H9 (cell line): ENCODE data around the gene TMEM39B. TPM values are rescaled to one million over a fixed set of nuclear protein-coding genes. Genes with fewer than 3 reads are reported as not detected.

Experiments used
- DNase-seq: peaks from one replicate; pipeline ENCODE4 v3.0.0-alpha.2; 2017
- H2AFZ ChIP-seq: one replicate; pipeline ENCODE4 v1.6.1; 2013; ENCODE audit warnings: mild to moderate bottlenecking, low read length, control low read depth, moderate library complexity
- H2AK5ac ChIP-seq: 2 replicates; pipeline ENCODE4 v1.6.1; 2013; ENCODE audit warnings: low read length, control low read depth, mixed read lengths; ENCODE audit not compliant: insufficient read length
- H2BK120ac ChIP-seq: one replicate; pipeline ENCODE4 v1.6.1; 2013; ENCODE audit warnings: low read depth, mild to moderate bottlenecking, low read length, control low read depth, inconsistent platforms; ENCODE audit not compliant: poor library complexity, severe bottlenecking
- H2BK12ac ChIP-seq: 2 replicates; pipeline ENCODE4 v1.6.1; 2013; ENCODE audit warnings: low read length, control low read depth, mixed read lengths, low read depth; ENCODE audit not compliant: insufficient read length
- H2BK15ac ChIP-seq: 2 replicates; pipeline ENCODE4 v1.6.1; 2013; ENCODE audit warnings: low read depth, low read length, control low read depth
- H2BK20ac ChIP-seq: one replicate; pipeline ENCODE4 v1.6.1; 2013; ENCODE audit warnings: low read depth, mild to moderate bottlenecking, low read length, control low read depth, inconsistent platforms; ENCODE audit not compliant: poor library complexity, severe bottlenecking
- H2BK5ac ChIP-seq: 2 replicates; pipeline ENCODE4 v1.6.1; 2013; ENCODE audit warnings: low read length, control low read depth, mixed read lengths; ENCODE audit not compliant: insufficient read length
- H3K14ac ChIP-seq: 2 replicates; pipeline ENCODE4 v1.6.1; 2013; ENCODE audit warnings: low read length, control low read depth; ENCODE audit not compliant: insufficient read depth
- H3K18ac ChIP-seq: 2 replicates; pipeline ENCODE4 v1.6.1; 2013; ENCODE audit warnings: low read depth, mild to moderate bottlenecking, mixed read lengths, low read length, control low read depth; ENCODE audit not compliant: insufficient read length
- H3K23ac ChIP-seq: 2 replicates; pipeline ENCODE4 v1.6.1; 2013; ENCODE audit warnings: low read length, control low read depth, mixed read lengths, low read depth; ENCODE audit not compliant: insufficient read length
- H3K23me2 ChIP-seq: 2 replicates; pipeline ENCODE4 v1.6.1; 2013; ENCODE audit warnings: low read depth, mild to moderate bottlenecking, mixed read lengths, low read length, control low read depth; ENCODE audit not compliant: insufficient read length, poor library complexity, severe bottlenecking
- H3K27ac ChIP-seq: 2 replicates; pipeline ENCODE4 v1.5.1; 2013; ENCODE audit warnings: low read length, control low read depth, mixed read lengths, low read depth; ENCODE audit not compliant: insufficient read length
- H3K27me3 ChIP-seq: 2 replicates; pipeline ENCODE4 v1.6.1; 2013; ENCODE audit warnings: low read length, control low read depth, inconsistent platforms; ENCODE audit not compliant: insufficient read depth
- H3K4ac ChIP-seq: 2 replicates; pipeline ENCODE4 v1.6.1; 2013; ENCODE audit warnings: low read depth, mild to moderate bottlenecking, control low read depth, inconsistent platforms, low read length, moderate library complexity
- H3K4me1 ChIP-seq: 2 replicates; pipeline ENCODE4 v1.6.1; 2013; ENCODE audit warnings: low read length, control low read depth, inconsistent platforms; ENCODE audit not compliant: insufficient read depth
- H3K4me2 ChIP-seq: 2 replicates; pipeline ENCODE4 v1.6.1; 2013; ENCODE audit warnings: low read length, control low read depth, mixed read lengths; ENCODE audit not compliant: insufficient read length, insufficient read depth
- H3K56ac ChIP-seq: 2 replicates; pipeline ENCODE4 v1.6.1; 2013; ENCODE audit warnings: low read depth, mild to moderate bottlenecking, mixed read lengths, low read length, control low read depth; ENCODE audit not compliant: insufficient read length
- H3K79me1 ChIP-seq: 2 replicates; pipeline ENCODE4 v1.6.1; 2013; ENCODE audit warnings: low read depth, mild to moderate bottlenecking, moderate library complexity, low read length, control low read depth, inconsistent platforms; ENCODE audit not compliant: insufficient read depth, poor library complexity, severe bottlenecking
- H3K79me2 ChIP-seq: 2 replicates; pipeline ENCODE4 v1.6.1; 2013; ENCODE audit warnings: low read length, control low read depth, inconsistent platforms; ENCODE audit not compliant: insufficient read depth
- H3K9ac ChIP-seq: 2 replicates; pipeline ENCODE4 v1.6.1; 2013; ENCODE audit warnings: low read length, control low read depth, mixed read lengths; ENCODE audit not compliant: insufficient read length; ENCODE audit errors: extremely low read depth
- H3K9me3 ChIP-seq: one replicate; pipeline ENCODE4 v1.6.1; 2013; ENCODE audit warnings: low read depth, low read length, inconsistent platforms; ENCODE audit not compliant: control insufficient read depth
- H3T11ph ChIP-seq: one replicate; pipeline ENCODE4 v1.6.1; 2013; ENCODE audit warnings: mild to moderate bottlenecking, low read length, control low read depth, inconsistent platforms
- H4K20me1 ChIP-seq: one replicate; pipeline ENCODE4 v1.6.1; 2013; ENCODE audit not compliant: control insufficient read depth, insufficient read length, insufficient read depth
- H4K5ac ChIP-seq: 2 replicates; pipeline ENCODE4 v1.6.1; 2013; ENCODE audit warnings: low read depth, mild to moderate bottlenecking, mixed read lengths, low read length, control low read depth; ENCODE audit not compliant: insufficient read length
- H4K8ac ChIP-seq: replicated peaks from 2 replicates; pipeline ENCODE4 v1.6.1; 2013; ENCODE audit warnings: low read length, control low read depth, mixed read lengths, low read depth; ENCODE audit not compliant: insufficient read length
- H4K91ac ChIP-seq: 2 replicates; pipeline ENCODE4 v1.6.1; 2013; ENCODE audit warnings: low read depth, mild to moderate bottlenecking, moderate library complexity, mixed read lengths, low read length, control low read depth; ENCODE audit not compliant: insufficient read length
- H3K27ac Mint-ChIP-seq, 3 experiments: 2 replicates in 2 of 3; 3 replicates in 1 of 3; pipeline ENCODE4 v1.8.0; 2020 to 2021; ENCODE audit warnings: mixed read lengths in 3 of 3, mild to moderate bottlenecking in 1 of 3, moderate library complexity in 1 of 3
- H3K27me3 Mint-ChIP-seq: 2 replicates; pipeline ENCODE4 v1.8.0; 2021; ENCODE audit warnings: low read depth, mild to moderate bottlenecking, moderate library complexity, mixed read lengths
- H3K36me3 Mint-ChIP-seq, 3 experiments: 2 replicates in 2 of 3; 3 replicates in 1 of 3; pipeline ENCODE4 v1.8.0; 2020 to 2021; ENCODE audit warnings: low read depth in 3 of 3, mixed read lengths in 3 of 3; ENCODE audit not compliant: insufficient read depth in 1 of 3
- H3K4me1 Mint-ChIP-seq, 2 experiments: 2 replicates each; pipeline ENCODE4 v1.8.0; 2020; ENCODE audit warnings: mixed read lengths in 2 of 2
- H3K4me3 Mint-ChIP-seq, 2 experiments: 2 replicates in 1 of 2; 3 replicates in 1 of 2; pipeline ENCODE4 v1.8.0; 2020 to 2021; ENCODE audit warnings: mild to moderate bottlenecking in 2 of 2, mixed read lengths in 2 of 2, moderate library complexity in 1 of 2
- H3K9me3 Mint-ChIP-seq, 2 experiments: 2 replicates in 1 of 2; 3 replicates in 1 of 2; pipeline ENCODE4 v1.8.0; 2020; ENCODE audit warnings: mild to moderate bottlenecking in 2 of 2, mixed read lengths in 2 of 2, moderate library complexity in 1 of 2
- WGBS: extraction: QIAGEN DNeasy Blood & Tissue Kit; methylation state at CpG from one replicate; pipeline ENCODE4 v1.1.7; 2013; ENCODE audit warnings: missing lambda C conversion rate, low lambda C conversion rate, mixed read lengths; ENCODE audit not compliant: insufficient read length; ENCODE audit errors: extremely low coverage; 5-methylcytosine and 5-hydroxymethylcytosine counted together
- total RNA-seq: library from RNA; stranded (reverse); gene quantifications from 2 replicates; pipeline ENCODE4 v1.2.1, GENCODE V29; 2021
- TF ChIP-seq, protein P1 (sequence below): fragments of 200-600 bp; sonication (generic); conservative IDR thresholded peaks from 3 replicates; pipeline ENCODE4 v1.8.0; 2021; ENCODE audit warnings: antibody characterized with exemption, mild to moderate bottlenecking

The TMEM39B gene
- total RNA-seq, 1 experiment from 2014 or later = 27.4 TPM

DNA sequence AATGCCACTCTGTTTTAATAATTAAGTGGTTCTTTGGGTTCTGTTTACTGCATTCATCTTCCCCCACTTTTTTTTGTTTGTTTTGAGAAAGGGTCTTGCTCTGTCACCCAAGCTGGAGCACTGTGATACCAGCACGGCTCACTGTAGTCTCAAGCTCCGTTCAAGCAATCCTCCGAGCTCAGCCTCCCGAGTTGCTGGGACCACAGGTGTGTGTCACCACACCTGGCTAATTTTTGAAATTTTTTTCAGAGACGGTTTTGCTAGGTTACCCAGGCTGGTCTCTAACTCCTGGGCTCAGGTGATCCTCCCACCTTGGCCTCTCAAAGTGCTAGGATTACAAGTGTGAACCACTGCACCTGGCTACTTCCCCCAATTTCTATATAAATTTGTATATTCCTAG, 64.4 kb downstream of the TMEM39B start:
- Mint-ChIP-seq H3K4me3 (no peak overlapping the region), H3K4me1 (peaks cover 0 to 4% of the 10 kb centered on the region in 2 experiments; a peak in 2 of 4 replicates), H3K9me3 (no peaks in the 10 kb centered on the region; a peak in 1 of 5 replicates), H3K27ac (no peak overlapping the region; a peak in 1 of 7 replicates), H3K27me3 (no peaks in the 10 kb centered on the region), H3K36me3 (peaks cover 0 to 4% (median 0%) of the 10 kb centered on the region in 3 experiments; a peak in 3 of 7 replicates)
- Histone ChIP-seq H3T11ph (no peak overlapping the region), H2BK20ac (no peak overlapping the region), H3K56ac (no peak overlapping the region), H4K8ac (no peak overlapping the region), H2AK5ac (no peak overlapping the region), H3K4me2 (no peak overlapping the region), H2AFZ (no peak overlapping the region), H2BK15ac (no peak overlapping the region), H2BK12ac (no peak overlapping the region), H3K14ac (no peak overlapping the region), H3K9me3 (no peaks in the 10 kb centered on the region), H3K27me3 (no peaks in the 10 kb centered on the region), H3K79me2 (peaks cover 2% of the 10 kb centered on the region; the same call in 1 of the 2 replicates), H3K4ac (no peak overlapping the region), H3K79me1 (peaks cover 3% of the 10 kb centered on the region), H3K18ac (no peak overlapping the region), H3K23me2 (no peaks in the 10 kb centered on the region), H4K20me1 (no peaks in the 10 kb centered on the region), H3K23ac (no peak overlapping the region), H2BK5ac (no peak overlapping the region), H3K4me1 (no peaks in the 10 kb centered on the region), H4K5ac (no peak overlapping the region), H2BK120ac (no peak overlapping the region), H4K91ac (no peak overlapping the region), H3K27ac (no peak overlapping the region), H3K9ac (no peak overlapping the region)
- DNase-seq = no peak
- no CpG with 5 or more reads among the region's 5 CpGs for WGBS
- TF ChIP-seq, protein P1, sequence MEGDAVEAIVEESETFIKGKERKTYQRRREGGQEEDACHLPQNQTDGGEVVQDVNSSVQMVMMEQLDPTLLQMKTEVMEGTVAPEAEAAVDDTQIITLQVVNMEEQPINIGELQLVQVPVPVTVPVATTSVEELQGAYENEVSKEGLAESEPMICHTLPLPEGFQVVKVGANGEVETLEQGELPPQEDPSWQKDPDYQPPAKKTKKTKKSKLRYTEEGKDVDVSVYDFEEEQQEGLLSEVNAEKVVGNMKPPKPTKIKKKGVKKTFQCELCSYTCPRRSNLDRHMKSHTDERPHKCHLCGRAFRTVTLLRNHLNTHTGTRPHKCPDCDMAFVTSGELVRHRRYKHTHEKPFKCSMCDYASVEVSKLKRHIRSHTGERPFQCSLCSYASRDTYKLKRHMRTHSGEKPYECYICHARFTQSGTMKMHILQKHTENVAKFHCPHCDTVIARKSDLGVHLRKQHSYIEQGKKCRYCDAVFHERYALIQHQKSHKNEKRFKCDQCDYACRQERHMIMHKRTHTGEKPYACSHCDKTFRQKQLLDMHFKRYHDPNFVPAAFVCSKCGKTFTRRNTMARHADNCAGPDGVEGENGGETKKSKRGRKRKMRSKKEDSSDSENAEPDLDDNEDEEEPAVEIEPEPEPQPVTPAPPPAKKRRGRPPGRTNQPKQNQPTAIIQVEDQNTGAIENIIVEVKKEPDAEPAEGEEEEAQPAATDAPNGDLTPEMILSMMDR = no peak
